Neural progenitor cell (in vitro differentiated cells): Measurements from ENCODE around the gene ARPIN. TPM values are rescaled to one million over a fixed set of nuclear protein-coding genes. Genes with fewer than 3 reads are reported as not detected.
A peak's percentile ranks its signal among the peaks of the same experiment; 100 is the strongest.

Experiments
- DNase-seq: peaks from one replicate; pipeline ENCODE4 v3.0.0-alpha.2; 2016; ENCODE audit warnings: low spot score
- H2AFZ ChIP-seq: fragments of 200-600 bp; sonication (generic); replicated peaks from 2 replicates; pipeline ENCODE4 v1.6.1; 2016; ENCODE audit warnings: antibody characterized with exemption
- H3F3A ChIP-seq: fragments of 200-600 bp; sonication (generic); 2 replicates; pipeline ENCODE4 v1.6.1; 2016; ENCODE audit warnings: antibody characterized with exemption, low read depth
- H3K27ac ChIP-seq: fragments of 200-600 bp; sonication (generic); 2 replicates; pipeline ENCODE4 v1.5.1; 2016; ENCODE audit warnings: mild to moderate bottlenecking
- H3K27me3 ChIP-seq: fragments of 200-600 bp; sonication (generic); 2 replicates; pipeline ENCODE4 v1.6.1; 2016; ENCODE audit warnings: mild to moderate bottlenecking, moderate library complexity
- H3K36me3 ChIP-seq: fragments of 200-600 bp; sonication (generic); 2 replicates; pipeline ENCODE4 v1.5.1; 2016
- H3K4me1 ChIP-seq: fragments of 200-600 bp; sonication (generic); 2 replicates; pipeline ENCODE4 v1.6.1; 2016; ENCODE audit warnings: mixed run types
- H3K4me2 ChIP-seq: fragments of 200-600 bp; sonication (generic); 2 replicates; pipeline ENCODE4 v1.6.1; 2016
- H3K4me3 ChIP-seq: fragments of 200-600 bp; sonication (generic); 2 replicates; pipeline ENCODE4 v1.5.1; 2016
- H3K79me2 ChIP-seq: fragments of 200-600 bp; sonication (generic); 2 replicates; pipeline ENCODE4 v1.6.1; 2016; ENCODE audit warnings: low read depth
- H3K9ac ChIP-seq: fragments of 200-600 bp; sonication (generic); 2 replicates; pipeline ENCODE4 v1.6.1; 2016
- H3K9me3 ChIP-seq: fragments of 200-600 bp; sonication (generic); 2 replicates; pipeline ENCODE4 v1.5.1; 2016; ENCODE audit warnings: low read depth
- H4K20me1 ChIP-seq: fragments of 200-600 bp; sonication (generic); 2 replicates; pipeline ENCODE4 v1.6.1; 2016; ENCODE audit warnings: low read depth
- H3K27ac Mint-ChIP-seq: 3 replicates; pipeline ENCODE4 v1.8.0; 2021; ENCODE audit warnings: mixed read lengths
- H3K27me3 Mint-ChIP-seq: 2 replicates; pipeline ENCODE4 v1.8.0; 2022; ENCODE audit warnings: low read depth, mild to moderate bottlenecking, inconsistent platforms, moderate library complexity, mixed read lengths; ENCODE audit not compliant: insufficient read depth
- H3K36me3 Mint-ChIP-seq: 3 replicates; pipeline ENCODE4 v1.8.0; 2021; ENCODE audit warnings: mixed read lengths
- H3K4me1 Mint-ChIP-seq: 3 replicates; pipeline ENCODE4 v1.8.0; 2021; ENCODE audit warnings: mixed read lengths
- H3K4me3 Mint-ChIP-seq: 3 replicates; pipeline ENCODE4 v1.8.0; 2021; ENCODE audit warnings: mild to moderate bottlenecking, moderate library complexity, mixed read lengths
- H3K9me3 Mint-ChIP-seq: 3 replicates; pipeline ENCODE4 v1.8.0; 2020; ENCODE audit warnings: mixed read lengths
- CTCF ChIP-seq: fragments of 200-600 bp; sonication (generic); IDR thresholded peaks from 2 replicates; pipeline ENCODE4 v1.5.1; 2017; ENCODE audit warnings: antibody characterized with exemption, mild to moderate bottlenecking
- EZH2 ChIP-seq: fragments of 200-600 bp; sonication (generic); IDR thresholded peaks from 2 replicates; pipeline ENCODE4 v1.6.1; 2017; ENCODE audit warnings: antibody characterized with exemption, mild to moderate bottlenecking, moderate library complexity
- EZH2phosphoT487 ChIP-seq: fragments of 200-600 bp; sonication (generic); IDR thresholded peaks from 2 replicates; pipeline ENCODE4 v1.6.1; 2017; ENCODE audit warnings: antibody characterized with exemption
- total RNA-seq: library from RNA; depleted of rRNA; stranded (reverse); fragments of >200 nt; gene quantifications from 2 replicates; pipeline ENCODE4 v1.2.3, GENCODE V29; 2015; ENCODE audit warnings: low replicate concordance

ARPIN gene
- total RNA-seq, 1 donor from 2014 or later, result 5.9 TPM

- Mint-ChIP-seq H3K4me1 (peaks cover 20% of the 10 kb centered on the region), H3K9me3 (peaks cover 10% of the 10 kb centered on the region), H3K36me3 (peaks cover 33% of the 10 kb centered on the region), H3K27me3 (peaks cover 4% of the 10 kb centered on the region), H3K27ac (no peak overlapping the region), H3K4me3 (no peak overlapping the region)
- Histone ChIP-seq H4K20me1 (no peaks in the 10 kb centered on the region), H3K79me2 (no peaks in the 10 kb centered on the region), H3F3A (no peaks in the 10 kb centered on the region), H2AFZ (no peak overlapping the region), H3K27ac (no peak overlapping the region), H3K4me1 (no peaks in the 10 kb centered on the region), H3K4me2 (no peak overlapping the region), H3K4me3 (no peak overlapping the region), H3K9ac (no peak overlapping the region), H3K36me3 (no peaks in the 10 kb centered on the region), H3K27me3 (no peaks in the 10 kb centered on the region), H3K9me3 (no peaks in the 10 kb centered on the region)
- TF ChIP-seq EZH2phosphoT487, result no peak
- DNase-seq, result no peak
These were observed 60.9 kb downstream of the ARPIN start for GRCh38 chr15:89851673-89852341.

- H3K9ac ChIP-seq, result no peak overlapping the region
- no peaks in the 10 kb centered on the region for H3K4me1 ChIP-seq
- H3F3A ChIP-seq, result no peaks in the 10 kb centered on the region
- H3K79me2 ChIP-seq, result no peaks in the 10 kb centered on the region
- peaks cover 25% of the 10 kb centered on the region for H3K4me1 Mint-ChIP-seq
- H3K27ac ChIP-seq, result no peak overlapping the region
- H3K27me3 ChIP-seq, result no peaks in the 10 kb centered on the region
- no peak overlapping the region for H3K4me2 ChIP-seq
- peaks cover 5% of the 10 kb centered on the region for H3K9me3 Mint-ChIP-seq
- TF ChIP-seq EZH2phosphoT487, result no peak
- TF ChIP-seq EZH2, result no peak
- TF ChIP-seq CTCF, result no peak
- H4K20me1 ChIP-seq, result no peaks in the 10 kb centered on the region
- H3K36me3 ChIP-seq, result no peaks in the 10 kb centered on the region
- no peak for DNase-seq
- H3K36me3 Mint-ChIP-seq, result peaks cover 38% of the 10 kb centered on the region
- H3K27me3 Mint-ChIP-seq, result peaks cover 2% of the 10 kb centered on the region
- H3K4me3 Mint-ChIP-seq, result no peak overlapping the region
- no peak overlapping the region for H3K4me3 ChIP-seq
- H3K27ac Mint-ChIP-seq, result no peak overlapping the region
- H2AFZ ChIP-seq, result no peak overlapping the region
- no peaks in the 10 kb centered on the region for H3K9me3 ChIP-seq
These were observed 63.8 kb downstream of the ARPIN start for GRCh38 chr15:89848970-89849292.

- H3F3A ChIP-seq, result no peaks in the 10 kb centered on the region
- no peak overlapping the region for H3K4me3 Mint-ChIP-seq
- no peaks in the 10 kb centered on the region for H3K36me3 ChIP-seq
- no peaks in the 10 kb centered on the region for H3K27me3 ChIP-seq
- no peaks in the 10 kb centered on the region for H3K27me3 Mint-ChIP-seq
- no peaks in the 10 kb centered on the region for H3K4me1 ChIP-seq
- H3K79me2 ChIP-seq, result no peaks in the 10 kb centered on the region
- H3K4me1 Mint-ChIP-seq, result peaks cover 25% of the 10 kb centered on the region
- no peaks in the 10 kb centered on the region for H4K20me1 ChIP-seq
- H3K27ac Mint-ChIP-seq, result peak overlapping the region; percentile 78
- DNase-seq, result no peak
- H2AFZ ChIP-seq, result no peak overlapping the region
- H3K36me3 Mint-ChIP-seq, result peaks cover 27% of the 10 kb centered on the region
- H3K4me2 ChIP-seq, result no peak overlapping the region
- no peak overlapping the region for H3K27ac ChIP-seq
- no peak overlapping the region for H3K4me3 ChIP-seq
- H3K9me3 ChIP-seq, result no peaks in the 10 kb centered on the region
- H3K9ac ChIP-seq, result no peak overlapping the region
- no peak for TF ChIP-seq EZH2phosphoT487
- no peak for TF ChIP-seq CTCF
- TF ChIP-seq EZH2, result no peak
- H3K9me3 Mint-ChIP-seq, result no peaks in the 10 kb centered on the region
These were observed 65.7 kb downstream of the ARPIN start for GRCh38 chr15:89847101-89847500.

GRCh38 chr15:89845305-89845893 is 67.4 kb downstream of the ARPIN start:
- Histone ChIP-seq H3K27ac (no peak overlapping the region), H3K36me3 (no peaks in the 10 kb centered on the region), H2AFZ (no peak overlapping the region), H3K9me3 (no peaks in the 10 kb centered on the region), H3K4me2 (no peak overlapping the region), H3K4me3 (no peak overlapping the region), H3K9ac (no peak overlapping the region), H3K27me3 (no peaks in the 10 kb centered on the region), H3K4me1 (no peaks in the 10 kb centered on the region), H3F3A (no peaks in the 10 kb centered on the region), H4K20me1 (no peaks in the 10 kb centered on the region), H3K79me2 (no peaks in the 10 kb centered on the region)
- Mint-ChIP-seq H3K4me1 (peaks cover 21% of the 10 kb centered on the region), H3K27me3 (no peaks in the 10 kb centered on the region), H3K9me3 (no peaks in the 10 kb centered on the region), H3K27ac (peak overlapping the region; percentile 57), H3K36me3 (peaks cover 26% of the 10 kb centered on the region), H3K4me3 (no peak overlapping the region)
- no peak for TF ChIP-seq EZH2phosphoT487
- no peak for TF ChIP-seq CTCF
- no peak for TF ChIP-seq EZH2
- no peak for DNase-seq
